Measurements from ENCODE around the gene LMO2. TPM values are rescaled to one million over a fixed set of nuclear protein-coding genes. Genes with fewer than 3 reads are reported as not detected.

Gene LMO2
- polyA plus RNA-seq, 3 donors = 48.8 to 140 (median 75.8) TPM

- peaks cover 8 to 9% of the 10 kb centered on the region in 2 donors for H3K9me3 ChIP-seq (replicated peaks in 1 of 2; ENCODE audit: control insufficient read depth in 1 of 2, insufficient read depth in 1 of 2, low read length in 2 of 2)
- intact Hi-C loops (cut with micrococcal nuclease) = loop anchor here in 1 of 2 donors (2.0 kb wide), 1 partner anchor 19 kb away; no protein-coding TSS in a partner anchor
- no peak overlapping the region for H2AFZ ChIP-seq (ENCODE audit: insufficient read depth, low read depth, low read length, poor library complexity, severe bottlenecking)
- no peak overlapping the region for H3K4me3 ChIP-seq (replicated peaks in 1 of 3; ENCODE audit: low read depth in 2 of 3, low read length in 3 of 3)
- no peaks in the 10 kb centered on the region for H3K79me2 ChIP-seq (ENCODE audit: insufficient read depth, low read length)
- Mint-ChIP-seq H3K27me3 (ENCODE audit: low read depth in 3 of 3) (peaks cover 0 to 2% (median 1%) of the 10 kb centered on the region in 3 donors), H3K9me3 (peaks cover 8 to 25% (median 15%) of the 10 kb centered on the region in 7 donors), H3K36me3 (peaks cover 3 to 10% of the 10 kb centered on the region in 2 donors), H3K27ac (peak overlapping the region in 4 of 7 donors; percentile 96 to 99 (median 98)), H3K4me1 (peaks cover 48% of the 10 kb centered on the region), H3K4me3 (no peak overlapping the region)
- WGBS (ENCODE audit: insufficient coverage) = no CpG with 5 or more reads among the region's 2 CpGs
- H3K27me3 ChIP-seq (ENCODE audit: control insufficient read depth in 2 of 2, insufficient read depth in 2 of 2, low read length in 2 of 2) = no peaks in the 10 kb centered on the region
- H3K36me3 ChIP-seq (replicated peaks in 1 of 2; ENCODE audit: control insufficient read depth in 1 of 2, insufficient read depth in 2 of 2, low read length in 2 of 2) = no peaks in the 10 kb centered on the region
- no peaks in the 10 kb centered on the region for H4K20me1 ChIP-seq (ENCODE audit: insufficient read depth, low read length)
- peaks cover 47 to 56% of the 10 kb centered on the region in 2 donors for H3K4me1 ChIP-seq (ENCODE audit: control insufficient read depth in 1 of 2, insufficient read depth in 2 of 2, low read length in 2 of 2)
- no peak for DNase-seq
- peak overlapping the region in 1 of 2 donors; percentile 89 for H3K27ac ChIP-seq (ENCODE audit: low read depth in 1 of 2, low read length in 2 of 2)
- TF ChIP-seq CTCF (IDR thresholded peaks at IDR 0.05) = no peak
- no peak overlapping the region for H3K9ac ChIP-seq (ENCODE audit: insufficient read depth, low read length, poor library complexity, severe bottlenecking)
- H3K4me2 ChIP-seq (replicated peaks; ENCODE audit: extremely low read depth, low read length, poor library complexity, severe bottlenecking) = no peak overlapping the region
Observed at GRCh38 chr11:33913991-33914390, 22.1 kb upstream of the LMO2 start.

DNA sequence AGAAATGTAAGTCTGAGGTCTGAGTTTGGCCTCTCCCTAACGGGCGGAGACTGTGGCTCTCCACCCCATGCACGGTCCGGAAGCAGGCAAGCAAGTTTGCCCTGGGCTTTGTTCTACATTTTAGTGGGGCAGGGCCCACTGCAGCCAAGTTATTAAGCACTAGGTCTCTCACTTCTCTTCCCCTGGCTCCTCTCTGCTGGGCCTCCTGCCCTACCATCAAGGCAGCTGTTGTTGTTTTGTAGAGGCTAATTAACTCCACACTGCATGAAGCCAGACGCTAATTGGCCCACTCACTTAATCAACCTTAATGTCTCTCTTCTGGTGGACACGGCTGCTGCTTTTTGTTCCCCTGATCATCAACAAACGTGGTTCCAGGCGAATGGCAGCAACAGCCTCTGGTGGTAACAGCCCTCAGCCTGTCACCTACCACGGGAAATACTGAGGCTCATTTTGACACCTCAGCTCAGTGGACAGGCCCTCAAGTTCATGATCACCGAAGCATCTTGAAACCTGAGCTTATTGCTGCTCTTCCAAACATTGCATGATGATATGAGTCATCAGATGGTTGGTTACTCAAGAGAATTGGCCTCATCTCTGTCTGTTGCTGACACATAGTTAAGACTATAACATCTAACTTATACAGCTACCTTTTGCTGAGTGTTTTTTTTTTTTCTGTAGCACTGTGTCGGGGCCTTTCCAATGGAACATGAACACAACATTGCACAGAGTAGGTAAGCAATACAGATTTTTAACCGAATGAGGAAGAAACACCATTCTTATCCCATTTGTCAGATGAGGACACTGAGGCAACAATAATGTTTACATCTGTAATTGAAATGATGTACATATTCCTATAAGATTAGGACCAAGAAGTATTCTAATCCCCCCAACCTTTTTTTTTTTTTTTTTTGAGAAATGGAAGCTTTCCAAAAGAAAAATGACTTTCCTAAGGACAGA, 20.8 kb upstream of the LMO2 start:
- peak overlapping the region; percentile 37 to 70 for H3K4me3 Mint-ChIP-seq
- H3K27ac ChIP-seq (ENCODE audit: low read depth in 1 of 2, low read length in 2 of 2) = peak overlapping the region; percentile 88 to 89
- no peaks in the 10 kb centered on the region for H3K79me2 ChIP-seq (ENCODE audit: insufficient read depth, low read length)
- H3K9me3 ChIP-seq (replicated peaks in 1 of 2; ENCODE audit: control insufficient read depth in 1 of 2, insufficient read depth in 1 of 2, low read length in 2 of 2) = peaks cover 8 to 9% of the 10 kb centered on the region in 2 donors
- no peaks in the 10 kb centered on the region for H3K27me3 ChIP-seq (ENCODE audit: control insufficient read depth in 2 of 2, insufficient read depth in 2 of 2, low read length in 2 of 2)
- H3K4me2 ChIP-seq (replicated peaks; ENCODE audit: extremely low read depth, low read length, poor library complexity, severe bottlenecking) = peak overlapping the region; percentile 32
- 8% methylated on average over 8 of the region's 12 CpGs for WGBS (ENCODE audit: insufficient coverage)
- peak overlapping the region; percentile 53 for H3K9ac ChIP-seq (ENCODE audit: insufficient read depth, low read length, poor library complexity, severe bottlenecking)
- TF ChIP-seq CTCF (IDR thresholded peaks at IDR 0.05) = no peak
- H3K27me3 Mint-ChIP-seq (ENCODE audit: low read depth in 3 of 3) = peaks cover 0 to 2% (median 1%) of the 10 kb centered on the region in 3 donors
- peaks cover 8 to 22% (median 15%) of the 10 kb centered on the region in 7 donors for H3K9me3 Mint-ChIP-seq
- peaks cover 3 to 10% of the 10 kb centered on the region in 2 donors for H3K36me3 Mint-ChIP-seq
- no peaks in the 10 kb centered on the region for H4K20me1 ChIP-seq (ENCODE audit: insufficient read depth, low read length)
- DNase-seq = peak; percentile 89 to 98 (median 96)
- peak overlapping the region; percentile 96 to 99 (median 98) for H3K27ac Mint-ChIP-seq
- peaks cover 59% of the 10 kb centered on the region for H3K4me1 Mint-ChIP-seq
- intact Hi-C loops (cut with micrococcal nuclease) = loop anchor here in 1 of 2 donors (1.0 to 2.0 kb wide), 2 partner anchors 9 to 18 kb away; no protein-coding TSS in a partner anchor
- peak overlapping the region in 1 of 3 experiments; percentile 26 for H3K4me3 ChIP-seq (replicated peaks in 1 of 3; ENCODE audit: low read depth in 2 of 3, low read length in 3 of 3)
- H3K4me1 ChIP-seq (ENCODE audit: control insufficient read depth in 1 of 2, insufficient read depth in 2 of 2, low read length in 2 of 2) = peaks cover 60 to 69% of the 10 kb centered on the region in 2 donors
- no peaks in the 10 kb centered on the region for H3K36me3 ChIP-seq (replicated peaks in 1 of 2; ENCODE audit: control insufficient read depth in 1 of 2, insufficient read depth in 2 of 2, low read length in 2 of 2)
- H2AFZ ChIP-seq (ENCODE audit: insufficient read depth, low read depth, low read length, poor library complexity, severe bottlenecking) = peak overlapping the region; percentile 47

Measured in CD14-positive monocyte (primary cell).